NCI-H524 treated with DMSO at 0.1 percent for 48 hours (cell line): ENCODE results near the gene MRC1.

ENCODE experiments used
- DNase-seq: peaks from one replicate; lab custom pipeline; 2025; lab: John Stamatoyannopoulos, UW

The MRC1 gene

DNA sequence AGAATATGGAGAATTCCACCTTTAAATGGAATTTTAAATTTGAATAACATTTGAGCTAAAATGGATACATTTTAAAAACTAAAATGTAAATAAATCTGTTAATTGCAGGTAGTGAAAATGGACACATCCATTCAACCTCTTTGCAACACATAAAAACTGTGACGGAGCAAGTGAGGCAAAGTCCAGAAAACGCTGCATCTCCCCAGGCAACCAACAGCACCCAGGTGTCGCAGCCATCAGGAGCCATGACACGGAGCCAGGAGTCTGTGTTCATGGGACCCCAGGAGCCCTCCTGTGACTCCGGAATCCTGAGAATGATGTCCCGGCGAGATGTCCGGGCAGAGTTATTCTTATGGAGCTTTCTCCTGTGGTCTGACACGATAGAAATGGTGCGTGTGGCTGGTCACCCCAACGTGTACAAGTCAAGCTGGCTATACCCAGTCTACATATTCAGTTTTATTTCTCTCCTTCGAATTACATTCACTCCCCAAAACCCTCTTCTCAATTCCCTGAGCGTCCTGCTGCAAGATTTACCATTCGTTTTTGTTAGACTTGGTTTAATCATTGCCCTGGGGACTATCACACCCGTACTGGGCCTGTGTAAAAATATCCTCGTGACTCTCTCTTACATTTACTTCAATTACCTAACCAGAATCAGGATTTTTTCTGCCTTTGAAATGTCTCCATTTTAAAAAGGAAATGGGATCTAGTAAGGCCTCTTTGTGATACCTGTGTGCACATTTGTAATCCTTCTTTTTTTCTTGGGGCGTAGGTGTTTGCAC lies 13.1 kb upstream of the MRC1 start:
- no peak for DNase-seq

DNA sequence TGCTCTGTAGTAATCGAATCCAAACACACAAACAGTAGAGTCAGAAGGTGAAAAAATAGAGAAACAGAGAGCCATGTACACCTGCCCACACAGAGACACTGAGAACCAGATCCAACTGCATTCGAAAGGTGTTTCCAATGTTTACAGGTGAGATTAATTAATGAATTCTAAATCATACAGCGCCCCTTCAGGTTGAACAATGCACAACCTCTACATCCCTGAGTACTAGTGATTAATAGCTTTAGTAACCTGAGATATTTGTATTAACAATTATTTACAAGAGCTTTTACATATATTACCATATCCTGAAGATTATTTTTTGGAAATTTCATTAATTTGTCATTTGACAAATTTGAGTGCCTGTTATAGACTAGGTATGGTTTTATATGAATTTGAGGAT lies 7.6 kb upstream of the MRC1 start:
- DNase-seq = no peak

DNA sequence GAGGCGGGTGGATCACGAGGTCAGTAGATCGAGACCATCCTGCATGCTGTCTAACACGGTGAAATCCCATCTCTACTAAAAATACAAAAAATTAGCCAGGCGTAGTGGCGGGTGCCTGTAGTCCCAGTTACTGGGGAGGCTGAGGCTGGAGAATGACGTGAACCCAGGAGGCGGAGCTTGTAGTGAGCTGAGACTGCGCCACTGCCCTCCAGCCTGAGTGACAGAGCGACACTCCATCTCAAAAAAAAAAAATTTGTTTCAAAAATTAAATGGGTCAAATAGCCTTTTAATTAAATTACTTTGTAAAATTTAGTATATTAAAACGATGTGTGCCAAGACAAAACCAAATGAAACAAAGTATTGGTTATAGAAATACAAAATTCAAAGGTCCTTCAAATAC lies 6.8 kb upstream of the MRC1 start:
- no peak for DNase-seq

GRCh38 chr10:17802976-17803375 lies 6.2 kb upstream of the MRC1 start:
- DNase-seq = no peak

- no peak for DNase-seq
These were observed 3.8 kb upstream of the MRC1 start for GRCh38 chr10:17805330-17805729.

- DNase-seq = no peak
These were observed 3.1 kb upstream of the MRC1 start for GRCh38 chr10:17805921-17806577.

DNA sequence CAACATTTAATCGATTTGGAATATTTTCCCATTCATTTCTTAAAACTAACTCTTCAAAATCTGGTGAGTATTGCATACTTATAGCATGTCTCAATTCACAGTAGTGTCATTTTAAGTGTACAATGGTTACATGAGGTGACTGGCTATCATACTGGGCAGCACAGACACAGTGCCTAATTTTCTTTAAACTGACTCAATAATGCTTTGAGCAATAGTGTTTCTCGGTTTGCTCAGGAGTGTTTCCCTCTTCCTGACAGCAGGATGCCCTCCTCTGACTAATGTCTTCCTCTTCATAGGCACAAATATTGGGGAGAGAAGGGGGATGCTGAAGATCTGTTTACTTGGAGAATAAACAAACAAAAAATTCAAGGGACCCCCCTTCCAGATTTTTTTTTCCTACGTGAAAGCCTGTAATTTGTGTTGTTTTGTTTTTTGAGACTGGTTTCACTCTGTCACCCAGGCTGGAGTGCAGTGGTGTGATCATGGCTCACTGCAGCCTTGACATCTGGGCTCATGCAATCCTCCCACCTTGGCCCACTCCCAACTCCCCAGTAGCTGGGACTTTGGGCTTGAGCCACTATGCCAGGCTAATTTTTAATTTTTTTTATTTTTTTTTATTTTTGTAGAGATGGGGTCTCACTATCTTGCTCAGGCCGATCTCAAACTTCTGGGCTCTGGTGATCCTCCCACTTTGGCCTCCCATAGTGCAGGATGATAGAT lies 2.2 kb downstream of the MRC1 start:
- no peak for DNase-seq

DNA sequence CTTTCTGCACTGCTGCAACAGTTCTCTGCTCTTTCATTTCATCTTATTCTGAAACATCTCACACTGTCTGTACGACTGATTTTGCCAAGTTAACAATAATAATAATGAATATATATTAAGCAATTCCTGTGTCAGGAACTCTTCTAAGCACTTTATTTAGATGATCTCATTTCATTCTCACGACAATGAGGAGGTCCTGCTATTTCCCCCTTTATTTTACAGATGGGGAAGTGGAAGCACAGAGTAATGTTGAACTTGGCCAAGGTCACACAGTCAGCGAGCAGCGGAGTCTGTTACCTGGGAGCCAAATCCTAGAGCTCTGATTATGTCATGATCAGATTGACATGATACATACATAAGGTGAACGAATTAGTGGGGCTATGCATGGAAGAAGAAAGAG lies 5.8 kb downstream of the MRC1 start:
- DNase-seq = no peak

- DNase-seq = no peak
These were observed 7.1 kb downstream of the MRC1 start for GRCh38 chr10:17816199-17816598.

- no peak for DNase-seq
These were observed 8.2 kb downstream of the MRC1 start for GRCh38 chr10:17817316-17817715.

DNA sequence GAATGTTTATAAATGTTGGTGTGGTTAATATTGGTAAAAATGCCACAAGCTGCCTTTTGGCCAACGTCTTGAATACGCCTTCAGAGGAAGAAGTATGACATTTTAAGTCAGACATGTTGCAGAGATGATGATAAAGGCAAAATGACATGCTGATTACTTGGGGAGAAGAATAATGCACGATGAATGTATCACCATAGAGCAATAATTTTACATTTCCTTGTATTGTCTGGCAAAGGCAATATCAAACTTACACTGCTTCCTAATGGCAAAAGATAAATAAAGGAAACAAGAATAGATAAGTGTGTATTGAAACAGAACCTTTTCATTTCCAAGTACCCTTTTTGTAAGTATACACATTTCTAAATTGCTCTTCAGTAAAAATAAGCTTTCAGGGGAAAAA lies 8.6 kb downstream of the MRC1 start:
- no peak for DNase-seq

GRCh38 chr10:17819836-17820235 lies 10.7 kb downstream of the MRC1 start:
- DNase-seq = no peak

DNA sequence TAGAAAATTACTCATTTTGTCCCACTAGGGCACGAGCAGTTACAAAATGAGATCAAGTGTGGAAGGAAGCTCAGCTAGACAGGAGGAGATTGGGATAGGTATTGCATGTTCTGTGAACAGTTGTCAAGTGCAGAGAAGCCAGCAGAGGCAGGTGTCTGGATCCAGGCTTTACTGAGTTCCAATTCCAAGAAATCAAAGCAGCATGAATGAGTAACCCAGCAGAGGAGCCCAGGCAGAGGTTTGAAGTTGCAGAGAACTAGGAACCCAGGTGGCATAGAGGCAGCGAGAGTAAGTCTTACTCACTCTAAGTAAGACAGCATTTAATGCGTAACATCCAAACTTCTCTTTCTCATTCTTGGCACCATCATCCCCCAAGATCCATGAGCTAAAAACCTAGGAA lies 11.8 kb downstream of the MRC1 start:
- DNase-seq = no peak

DNA sequence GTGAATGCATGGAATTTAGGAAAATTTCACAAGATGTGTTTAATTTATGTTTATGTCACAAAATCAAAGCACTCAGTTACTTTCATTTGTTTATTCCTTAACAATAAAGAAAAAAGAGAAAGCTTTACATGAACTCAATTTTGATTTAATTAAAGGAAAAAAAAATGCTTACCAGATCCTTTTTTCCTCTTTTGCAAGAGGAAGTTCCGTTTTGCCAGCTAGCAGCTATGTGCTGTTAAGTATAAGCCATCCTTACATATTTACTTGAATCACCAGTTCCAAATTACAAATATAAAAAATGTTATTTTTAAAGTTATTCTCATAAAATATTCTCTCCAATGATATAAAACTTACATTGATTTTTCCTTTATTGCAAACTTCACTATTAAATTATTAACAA lies 12.7 kb downstream of the MRC1 start:
- no peak for DNase-seq

DNA sequence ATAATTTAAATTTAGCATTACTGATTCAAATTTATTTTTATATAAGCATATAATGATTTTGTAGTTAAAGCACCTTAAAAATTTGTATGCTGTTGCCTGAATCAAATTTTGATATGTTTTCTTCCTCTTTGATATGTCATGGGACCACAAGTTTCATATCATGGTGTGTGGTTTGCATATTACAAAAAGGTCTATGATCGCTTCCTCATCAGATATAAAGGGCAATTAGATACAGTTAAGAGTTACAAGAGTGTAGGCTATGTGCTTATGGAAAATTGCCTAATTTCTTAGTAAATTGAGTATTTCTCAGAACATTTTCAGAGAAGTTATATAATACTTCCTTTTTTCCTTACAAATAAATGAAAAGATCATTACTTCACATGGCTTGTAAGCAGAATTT lies 22.2 kb downstream of the MRC1 start:
- no peak for DNase-seq

- no peak for DNase-seq
These were observed 22.7 kb downstream of the MRC1 start for GRCh38 chr10:17831896-17832295.

DNA sequence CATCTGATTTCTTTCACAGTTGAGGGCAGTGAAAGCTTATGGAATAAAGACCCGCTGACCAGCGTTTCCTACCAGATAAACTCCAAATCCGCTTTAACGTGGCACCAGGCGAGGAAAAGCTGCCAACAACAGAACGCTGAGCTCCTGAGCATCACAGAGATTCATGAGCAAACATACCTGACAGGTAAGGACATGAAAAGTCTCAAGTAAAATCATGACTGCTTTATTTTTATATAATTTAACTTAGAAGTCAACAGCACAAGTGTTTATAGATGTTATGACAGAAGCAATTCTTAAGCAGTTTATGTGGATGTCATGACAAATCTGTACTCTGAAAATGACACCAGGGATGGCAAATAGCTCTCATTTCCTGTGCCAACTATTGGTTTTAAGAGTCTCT lies 24.5 kb downstream of the MRC1 start:
- no peak for DNase-seq

- DNase-seq = no peak
These were observed 26.5 kb downstream of the MRC1 start for GRCh38 chr10:17835688-17836087.

GRCh38 chr10:17836942-17837341 lies 27.8 kb downstream of the MRC1 start:
- DNase-seq = no peak

DNA sequence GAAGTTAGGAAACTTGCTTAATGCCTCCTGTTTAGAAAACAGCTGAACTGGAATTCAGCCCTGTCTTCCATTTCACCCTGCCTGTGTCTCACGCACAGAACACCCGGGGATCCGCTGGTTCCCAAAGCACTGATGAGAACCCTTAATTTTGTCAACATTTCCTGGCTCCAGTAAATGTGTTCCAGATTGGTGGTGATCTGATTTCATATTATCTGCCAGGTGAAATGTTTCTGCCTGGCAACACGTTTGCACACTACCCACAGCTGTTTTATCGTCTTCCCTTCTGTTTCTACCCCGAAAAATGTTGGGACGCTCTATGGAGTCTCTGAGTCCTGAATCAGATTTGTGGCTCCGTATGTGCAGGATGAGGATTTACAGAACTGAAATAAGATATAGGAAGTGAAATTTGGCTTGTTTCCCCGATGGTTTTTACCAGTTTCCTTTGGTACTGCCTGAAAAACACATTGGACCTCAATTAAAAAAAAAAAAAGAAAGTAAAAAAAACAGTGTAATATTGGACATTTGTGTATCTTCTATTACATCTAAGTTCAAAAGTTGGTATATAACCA lies 29.0 kb downstream of the MRC1 start:
- DNase-seq = no peak

GRCh38 chr10:17841050-17841449 lies 31.9 kb downstream of the MRC1 start:
- no peak for DNase-seq

- DNase-seq = no peak
These were observed 33.5 kb downstream of the MRC1 start for GRCh38 chr10:17842641-17843040.
